ENCODE data around the gene PIP4K2A. TPM values are rescaled to one million over a fixed set of nuclear protein-coding genes. Genes with fewer than 3 reads are reported as not detected.

PIP4K2A gene
- total RNA-seq, 1 donor from 2014 or later = 22.4 TPM

DNA sequence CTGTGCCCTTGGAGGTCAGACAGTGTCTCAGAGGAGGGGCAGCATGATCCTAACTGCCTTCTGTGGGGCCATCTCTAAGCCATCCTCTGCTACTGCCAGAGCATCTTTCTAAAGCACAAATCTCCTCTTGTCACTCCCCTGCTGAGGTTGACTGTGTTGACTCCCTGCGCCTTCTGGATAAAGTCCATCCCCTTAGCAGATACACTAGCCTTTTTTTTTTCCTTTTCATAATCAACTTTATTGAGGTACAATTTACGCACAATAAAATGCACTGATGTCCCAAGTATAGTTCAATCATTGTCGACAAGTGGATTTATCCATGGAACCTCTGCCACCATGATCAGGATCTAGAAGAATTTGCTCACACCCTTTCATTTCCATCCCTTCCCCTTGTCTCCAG lies 219.0 kb downstream of the PIP4K2A start:
- H3K27ac Mint-ChIP-seq = no peak overlapping the region
- TF ChIP-seq CTCF (IDR thresholded peaks at IDR 0.05; ENCODE audit: unreplicated experiment) = no peak
- H3K27me3 Mint-ChIP-seq = peaks cover 15% of the 10 kb centered on the region
- no peaks in the 10 kb centered on the region for H3K36me3 Mint-ChIP-seq (ENCODE audit: insufficient read depth)
- H3K9me3 Mint-ChIP-seq (ENCODE audit: low read depth) = no peaks in the 10 kb centered on the region
- no peak overlapping the region for H3K4me3 Mint-ChIP-seq (ENCODE audit: low read depth)
- H3K4me1 Mint-ChIP-seq (ENCODE audit: low read depth) = no peaks in the 10 kb centered on the region
- DNase-seq (ENCODE audit: low spot score, unreplicated experiment) = no peak

DNA sequence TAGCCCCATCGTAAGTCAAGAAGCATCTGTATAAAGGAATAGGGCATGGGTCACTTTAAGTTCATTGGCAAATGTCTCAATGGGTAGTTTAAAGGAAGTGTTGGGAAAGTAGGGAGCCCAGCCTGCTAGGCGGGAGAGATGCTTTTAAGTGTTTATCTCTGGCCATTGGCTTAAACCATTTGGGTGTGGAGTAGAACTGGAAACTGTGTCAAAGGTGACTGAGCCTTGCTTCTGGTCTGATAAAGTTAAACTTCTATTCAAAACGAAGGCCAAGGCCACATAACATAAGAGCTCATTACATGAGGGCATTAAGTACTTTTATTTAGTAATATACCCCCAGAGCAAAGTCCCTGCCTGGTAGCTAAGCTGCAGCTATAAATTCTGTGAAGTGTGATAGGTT lies 220.4 kb downstream of the PIP4K2A start:
- H3K4me1 Mint-ChIP-seq (ENCODE audit: low read depth) = no peaks in the 10 kb centered on the region
- H3K4me3 Mint-ChIP-seq (ENCODE audit: low read depth) = no peak overlapping the region
- H3K27ac Mint-ChIP-seq = no peak overlapping the region
- no peak for TF ChIP-seq CTCF (IDR thresholded peaks at IDR 0.05; ENCODE audit: unreplicated experiment)
- no peak for DNase-seq (ENCODE audit: low spot score, unreplicated experiment)
- no peaks in the 10 kb centered on the region for H3K36me3 Mint-ChIP-seq (ENCODE audit: insufficient read depth)
- no peaks in the 10 kb centered on the region for H3K9me3 Mint-ChIP-seq (ENCODE audit: low read depth)
- H3K27me3 Mint-ChIP-seq = peaks cover 12% of the 10 kb centered on the region

- no peak for TF ChIP-seq CTCF (IDR thresholded peaks at IDR 0.05; ENCODE audit: unreplicated experiment)
- Mint-ChIP-seq H3K4me3 (ENCODE audit: low read depth) (no peak overlapping the region), H3K27me3 (peaks cover 10% of the 10 kb centered on the region), H3K9me3 (ENCODE audit: low read depth) (no peaks in the 10 kb centered on the region), H3K36me3 (ENCODE audit: insufficient read depth) (no peaks in the 10 kb centered on the region), H3K4me1 (ENCODE audit: low read depth) (no peaks in the 10 kb centered on the region), H3K27ac (no peak overlapping the region)
- no peak for DNase-seq (ENCODE audit: low spot score, unreplicated experiment)
Measured at GRCh38 chr10:22491931-22492615, 222.3 kb downstream of the PIP4K2A start.

DNA sequence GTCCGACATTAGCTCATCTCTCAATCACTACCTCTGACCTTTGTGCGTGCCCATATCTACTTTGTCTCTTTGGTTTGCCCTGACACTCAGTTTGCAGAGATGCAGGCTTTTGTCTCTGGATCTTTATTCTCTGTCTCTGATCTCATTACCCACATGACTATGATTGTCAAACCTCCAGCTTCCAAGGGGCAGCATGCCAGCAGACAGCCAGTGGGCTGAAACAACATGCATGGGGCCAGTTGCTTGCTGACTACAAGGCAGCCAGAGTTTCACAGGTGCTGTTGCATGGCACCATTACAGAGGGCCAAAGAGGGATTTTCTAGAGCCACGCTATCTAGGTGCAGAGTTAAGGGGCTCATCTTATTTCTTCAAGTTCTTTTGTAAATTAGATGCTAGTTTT lies 222.9 kb downstream of the PIP4K2A start:
- Mint-ChIP-seq H3K4me1 (ENCODE audit: low read depth) (no peaks in the 10 kb centered on the region), H3K27ac (no peak overlapping the region), H3K27me3 (peaks cover 16% of the 10 kb centered on the region), H3K4me3 (ENCODE audit: low read depth) (no peak overlapping the region), H3K9me3 (ENCODE audit: low read depth) (no peaks in the 10 kb centered on the region), H3K36me3 (ENCODE audit: insufficient read depth) (no peaks in the 10 kb centered on the region)
- DNase-seq (ENCODE audit: low spot score, unreplicated experiment) = no peak
- no peak for TF ChIP-seq CTCF (IDR thresholded peaks at IDR 0.05; ENCODE audit: unreplicated experiment)

DNA sequence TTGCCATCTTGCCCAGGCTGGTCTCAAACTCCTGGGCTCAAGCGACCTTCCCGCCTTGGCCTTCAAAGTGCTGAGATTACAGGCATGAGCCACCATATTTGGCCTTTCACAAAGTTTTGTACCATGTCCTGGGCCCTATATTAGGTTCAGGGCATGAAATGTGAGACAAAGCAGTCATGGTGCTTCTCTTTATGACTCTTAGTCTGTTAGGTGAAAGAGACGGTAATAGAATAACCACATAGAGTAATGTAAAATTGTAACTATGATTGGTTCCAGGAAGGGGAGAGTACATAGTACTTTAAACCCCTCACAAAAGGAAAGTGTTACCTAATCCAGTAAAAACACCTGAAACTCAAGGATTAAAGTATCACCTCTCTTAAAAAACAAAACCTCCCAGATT lies 224.4 kb downstream of the PIP4K2A start:
- no peak overlapping the region for H3K4me3 Mint-ChIP-seq (ENCODE audit: low read depth)
- H3K27me3 Mint-ChIP-seq = peaks cover 11% of the 10 kb centered on the region
- DNase-seq (ENCODE audit: low spot score, unreplicated experiment) = no peak
- no peaks in the 10 kb centered on the region for H3K4me1 Mint-ChIP-seq (ENCODE audit: low read depth)
- no peaks in the 10 kb centered on the region for H3K9me3 Mint-ChIP-seq (ENCODE audit: low read depth)
- H3K27ac Mint-ChIP-seq = no peak overlapping the region
- H3K36me3 Mint-ChIP-seq (ENCODE audit: insufficient read depth) = no peaks in the 10 kb centered on the region
- TF ChIP-seq CTCF (IDR thresholded peaks at IDR 0.05; ENCODE audit: unreplicated experiment) = no peak
